Measurements from ENCODE around the gene TIGD1. TPM values are rescaled to one million over a fixed set of nuclear protein-coding genes. Genes with fewer than 3 reads are reported as not detected.
A peak's percentile ranks its signal among the peaks of the same experiment; 100 is the strongest.

Gene TIGD1
- total RNA-seq, 1 donor from 2014 or later: 14.6 TPM

GRCh38 chr2:232530626-232531260 is 19.6 kb downstream of the TIGD1 start:
- no peak overlapping the region for H3K4me3 ChIP-seq
- H3K4me1 Mint-ChIP-seq: peaks cover 18% of the 10 kb centered on the region
- peaks cover 2% of the 10 kb centered on the region for H3F3A ChIP-seq (ENCODE audit: low read depth)
- H3K4me2 ChIP-seq: no peak overlapping the region
- H3K27me3 Mint-ChIP-seq (ENCODE audit: insufficient read depth, low read depth): peaks cover 10% of the 10 kb centered on the region
- H3K4me1 ChIP-seq: peaks cover 16% of the 10 kb centered on the region
- H3K27ac Mint-ChIP-seq: no peak overlapping the region
- H3K9ac ChIP-seq: no peak overlapping the region
- H3K27me3 ChIP-seq: peaks cover 4% of the 10 kb centered on the region
- no peaks in the 10 kb centered on the region for H3K9me3 ChIP-seq (ENCODE audit: low read depth)
- H2AFZ ChIP-seq (replicated peaks): no peak overlapping the region
- no peaks in the 10 kb centered on the region for H3K9me3 Mint-ChIP-seq
- H3K27ac ChIP-seq: no peak overlapping the region
- no peaks in the 10 kb centered on the region for H3K36me3 Mint-ChIP-seq
- peak overlapping the region; percentile 10 for H3K4me3 Mint-ChIP-seq
- H3K79me2 ChIP-seq (ENCODE audit: low read depth): no peaks in the 10 kb centered on the region
- no peaks in the 10 kb centered on the region for H4K20me1 ChIP-seq (ENCODE audit: low read depth)
- no peak for TF ChIP-seq EZH2phosphoT487 (IDR thresholded peaks at IDR 0.05)
- no peak for TF ChIP-seq EZH2 (IDR thresholded peaks at IDR 0.05)
- TF ChIP-seq CTCF (IDR thresholded peaks at IDR 0.05): no peak
- no peak for DNase-seq (ENCODE audit: low spot score)
- H3K36me3 ChIP-seq: no peaks in the 10 kb centered on the region

- peaks cover 22% of the 10 kb centered on the region for H3K4me1 ChIP-seq
- H3K9me3 ChIP-seq (ENCODE audit: low read depth): no peaks in the 10 kb centered on the region
- no peaks in the 10 kb centered on the region for H3K36me3 ChIP-seq
- no peak for TF ChIP-seq CTCF (IDR thresholded peaks at IDR 0.05)
- TF ChIP-seq EZH2phosphoT487 (IDR thresholded peaks at IDR 0.05): no peak
- TF ChIP-seq EZH2 (IDR thresholded peaks at IDR 0.05): no peak
- H3K9ac ChIP-seq: no peak overlapping the region
- H3K27me3 ChIP-seq: peaks cover 11% of the 10 kb centered on the region
- H3K27ac ChIP-seq: no peak overlapping the region
- H3K4me3 ChIP-seq: no peak overlapping the region
- Mint-ChIP-seq H3K9me3 (no peaks in the 10 kb centered on the region), H3K4me1 (peaks cover 16% of the 10 kb centered on the region), H3K36me3 (no peaks in the 10 kb centered on the region), H3K27ac (no peak overlapping the region), H3K4me3 (no peak overlapping the region), H3K27me3 (ENCODE audit: insufficient read depth, low read depth) (peaks cover 12% of the 10 kb centered on the region)
- DNase-seq (ENCODE audit: low spot score): no peak
- H3F3A ChIP-seq (ENCODE audit: low read depth): peaks cover 2% of the 10 kb centered on the region
- no peak overlapping the region for H3K4me2 ChIP-seq
- no peaks in the 10 kb centered on the region for H4K20me1 ChIP-seq (ENCODE audit: low read depth)
- no peaks in the 10 kb centered on the region for H3K79me2 ChIP-seq (ENCODE audit: low read depth)
- no peak overlapping the region for H2AFZ ChIP-seq (replicated peaks)
Observed at GRCh38 chr2:232529806-232530547, 20.4 kb downstream of the TIGD1 start.

- H3K27me3 ChIP-seq: peaks cover 22% of the 10 kb centered on the region
- Mint-ChIP-seq H3K9me3 (no peaks in the 10 kb centered on the region), H3K36me3 (no peaks in the 10 kb centered on the region), H3K27ac (peak overlapping the region; percentile 37), H3K27me3 (ENCODE audit: insufficient read depth, low read depth) (peaks cover 16% of the 10 kb centered on the region), H3K4me1 (peaks cover 11% of the 10 kb centered on the region), H3K4me3 (no peak overlapping the region)
- no peak overlapping the region for H3K4me2 ChIP-seq
- H2AFZ ChIP-seq (replicated peaks): no peak overlapping the region
- peaks cover 15% of the 10 kb centered on the region for H3K4me1 ChIP-seq
- no peaks in the 10 kb centered on the region for H3K9me3 ChIP-seq (ENCODE audit: low read depth)
- no peaks in the 10 kb centered on the region for H3K79me2 ChIP-seq (ENCODE audit: low read depth)
- no peak overlapping the region for H3K9ac ChIP-seq
- no peak overlapping the region for H3K4me3 ChIP-seq
- DNase-seq (ENCODE audit: low spot score): no peak
- no peak for TF ChIP-seq EZH2 (IDR thresholded peaks at IDR 0.05)
- no peaks in the 10 kb centered on the region for H3K36me3 ChIP-seq
- H4K20me1 ChIP-seq (ENCODE audit: low read depth): no peaks in the 10 kb centered on the region
- H3F3A ChIP-seq (ENCODE audit: low read depth): peaks cover 2% of the 10 kb centered on the region
- H3K27ac ChIP-seq: no peak overlapping the region
Observed at GRCh38 chr2:232528746-232529460, 21.5 kb downstream of the TIGD1 start.
